ENCODE results near the gene EPHA8. TPM values are rescaled to one million over a fixed set of nuclear protein-coding genes. Genes with fewer than 3 reads are reported as not detected.

EPHA8 gene
- total and polyA plus RNA-seq, 2 of the 13 experiments (the other 11 are each of a cell fraction or from before 2014, with no cell fraction given), result not detected

DNA sequence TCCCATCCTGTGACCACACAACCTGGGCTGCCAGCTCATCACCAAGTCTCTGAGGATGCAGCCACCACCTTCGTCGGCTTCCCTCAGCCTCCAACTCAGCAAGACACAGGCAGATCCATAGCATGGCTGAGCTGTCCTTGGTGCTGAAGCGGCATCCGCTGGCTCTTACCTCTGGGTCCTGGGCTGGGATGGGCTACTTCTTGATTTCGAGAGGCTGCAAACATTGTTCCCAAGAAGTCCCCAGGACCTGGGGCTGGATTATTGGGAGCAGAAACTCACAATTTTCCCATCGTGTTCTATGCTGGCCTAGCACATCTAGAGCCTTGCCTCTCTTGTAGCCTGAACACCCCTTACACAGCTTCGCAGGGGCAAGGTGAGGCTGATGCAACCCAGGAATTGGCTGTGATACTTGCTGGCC lies 48.2 kb downstream of the EPHA8 start (continued):
- TF ChIP-seq, protein P1, sequence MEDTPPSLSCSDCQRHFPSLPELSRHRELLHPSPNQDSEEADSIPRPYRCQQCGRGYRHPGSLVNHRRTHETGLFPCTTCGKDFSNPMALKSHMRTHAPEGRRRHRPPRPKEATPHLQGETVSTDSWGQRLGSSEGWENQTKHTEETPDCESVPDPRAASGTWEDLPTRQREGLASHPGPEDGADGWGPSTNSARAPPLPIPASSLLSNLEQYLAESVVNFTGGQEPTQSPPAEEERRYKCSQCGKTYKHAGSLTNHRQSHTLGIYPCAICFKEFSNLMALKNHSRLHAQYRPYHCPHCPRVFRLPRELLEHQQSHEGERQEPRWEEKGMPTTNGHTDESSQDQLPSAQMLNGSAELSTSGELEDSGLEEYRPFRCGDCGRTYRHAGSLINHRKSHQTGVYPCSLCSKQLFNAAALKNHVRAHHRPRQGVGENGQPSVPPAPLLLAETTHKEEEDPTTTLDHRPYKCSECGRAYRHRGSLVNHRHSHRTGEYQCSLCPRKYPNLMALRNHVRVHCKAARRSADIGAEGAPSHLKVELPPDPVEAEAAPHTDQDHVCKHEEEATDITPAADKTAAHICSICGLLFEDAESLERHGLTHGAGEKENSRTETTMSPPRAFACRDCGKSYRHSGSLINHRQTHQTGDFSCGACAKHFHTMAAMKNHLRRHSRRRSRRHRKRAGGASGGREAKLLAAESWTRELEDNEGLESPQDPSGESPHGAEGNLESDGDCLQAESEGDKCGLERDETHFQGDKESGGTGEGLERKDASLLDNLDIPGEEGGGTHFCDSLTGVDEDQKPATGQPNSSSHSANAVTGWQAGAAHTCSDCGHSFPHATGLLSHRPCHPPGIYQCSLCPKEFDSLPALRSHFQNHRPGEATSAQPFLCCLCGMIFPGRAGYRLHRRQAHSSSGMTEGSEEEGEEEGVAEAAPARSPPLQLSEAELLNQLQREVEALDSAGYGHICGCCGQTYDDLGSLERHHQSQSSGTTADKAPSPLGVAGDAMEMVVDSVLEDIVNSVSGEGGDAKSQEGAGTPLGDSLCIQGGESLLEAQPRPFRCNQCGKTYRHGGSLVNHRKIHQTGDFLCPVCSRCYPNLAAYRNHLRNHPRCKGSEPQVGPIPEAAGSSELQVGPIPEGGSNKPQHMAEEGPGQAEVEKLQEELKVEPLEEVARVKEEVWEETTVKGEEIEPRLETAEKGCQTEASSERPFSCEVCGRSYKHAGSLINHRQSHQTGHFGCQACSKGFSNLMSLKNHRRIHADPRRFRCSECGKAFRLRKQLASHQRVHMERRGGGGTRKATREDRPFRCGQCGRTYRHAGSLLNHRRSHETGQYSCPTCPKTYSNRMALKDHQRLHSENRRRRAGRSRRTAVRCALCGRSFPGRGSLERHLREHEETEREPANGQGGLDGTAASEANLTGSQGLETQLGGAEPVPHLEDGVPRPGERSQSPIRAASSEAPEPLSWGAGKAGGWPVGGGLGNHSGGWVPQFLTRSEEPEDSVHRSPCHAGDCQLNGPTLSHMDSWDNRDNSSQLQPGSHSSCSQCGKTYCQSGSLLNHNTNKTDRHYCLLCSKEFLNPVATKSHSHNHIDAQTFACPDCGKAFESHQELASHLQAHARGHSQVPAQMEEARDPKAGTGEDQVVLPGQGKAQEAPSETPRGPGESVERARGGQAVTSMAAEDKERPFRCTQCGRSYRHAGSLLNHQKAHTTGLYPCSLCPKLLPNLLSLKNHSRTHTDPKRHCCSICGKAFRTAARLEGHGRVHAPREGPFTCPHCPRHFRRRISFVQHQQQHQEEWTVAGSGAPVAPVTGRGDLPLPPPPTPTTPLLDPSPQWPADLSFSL (CRISPR knock-in tag; IDR thresholded peaks at IDR 0.05), result no peak
- TF ChIP-seq DPF2 (CRISPR knock-in tag; IDR thresholded peaks at IDR 0.05; ENCODE audit: borderline replicate concordance, low read depth), result no peak
- TF ChIP-seq, protein P2, sequence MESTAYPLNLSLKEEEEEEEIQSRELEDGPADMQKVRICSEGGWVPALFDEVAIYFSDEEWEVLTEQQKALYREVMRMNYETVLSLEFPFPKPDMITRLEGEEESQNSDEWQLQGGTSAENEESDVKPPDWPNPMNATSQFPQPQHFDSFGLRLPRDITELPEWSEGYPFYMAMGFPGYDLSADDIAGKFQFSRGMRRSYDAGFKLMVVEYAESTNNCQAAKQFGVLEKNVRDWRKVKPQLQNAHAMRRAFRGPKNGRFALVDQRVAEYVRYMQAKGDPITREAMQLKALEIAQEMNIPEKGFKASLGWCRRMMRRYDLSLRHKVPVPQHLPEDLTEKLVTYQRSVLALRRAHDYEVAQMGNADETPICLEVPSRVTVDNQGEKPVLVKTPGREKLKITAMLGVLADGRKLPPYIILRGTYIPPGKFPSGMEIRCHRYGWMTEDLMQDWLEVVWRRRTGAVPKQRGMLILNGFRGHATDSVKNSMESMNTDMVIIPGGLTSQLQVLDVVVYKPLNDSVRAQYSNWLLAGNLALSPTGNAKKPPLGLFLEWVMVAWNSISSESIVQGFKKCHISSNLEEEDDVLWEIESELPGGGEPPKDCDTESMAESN (CRISPR knock-in tag; conservative IDR thresholded peaks at IDR 0.05), result no peak
- TF ChIP-seq ZC3H4 (CRISPR knock-in tag; IDR thresholded peaks at IDR 0.05; ENCODE audit: borderline replicate concordance), result no peak
- no peak for TF ChIP-seq ZNF251 (CRISPR knock-in tag; IDR thresholded peaks at IDR 0.05)
- no peak for TF ChIP-seq RFXANK (CRISPR knock-in tag; IDR thresholded peaks at IDR 0.05)
- TF ChIP-seq, protein P3, sequence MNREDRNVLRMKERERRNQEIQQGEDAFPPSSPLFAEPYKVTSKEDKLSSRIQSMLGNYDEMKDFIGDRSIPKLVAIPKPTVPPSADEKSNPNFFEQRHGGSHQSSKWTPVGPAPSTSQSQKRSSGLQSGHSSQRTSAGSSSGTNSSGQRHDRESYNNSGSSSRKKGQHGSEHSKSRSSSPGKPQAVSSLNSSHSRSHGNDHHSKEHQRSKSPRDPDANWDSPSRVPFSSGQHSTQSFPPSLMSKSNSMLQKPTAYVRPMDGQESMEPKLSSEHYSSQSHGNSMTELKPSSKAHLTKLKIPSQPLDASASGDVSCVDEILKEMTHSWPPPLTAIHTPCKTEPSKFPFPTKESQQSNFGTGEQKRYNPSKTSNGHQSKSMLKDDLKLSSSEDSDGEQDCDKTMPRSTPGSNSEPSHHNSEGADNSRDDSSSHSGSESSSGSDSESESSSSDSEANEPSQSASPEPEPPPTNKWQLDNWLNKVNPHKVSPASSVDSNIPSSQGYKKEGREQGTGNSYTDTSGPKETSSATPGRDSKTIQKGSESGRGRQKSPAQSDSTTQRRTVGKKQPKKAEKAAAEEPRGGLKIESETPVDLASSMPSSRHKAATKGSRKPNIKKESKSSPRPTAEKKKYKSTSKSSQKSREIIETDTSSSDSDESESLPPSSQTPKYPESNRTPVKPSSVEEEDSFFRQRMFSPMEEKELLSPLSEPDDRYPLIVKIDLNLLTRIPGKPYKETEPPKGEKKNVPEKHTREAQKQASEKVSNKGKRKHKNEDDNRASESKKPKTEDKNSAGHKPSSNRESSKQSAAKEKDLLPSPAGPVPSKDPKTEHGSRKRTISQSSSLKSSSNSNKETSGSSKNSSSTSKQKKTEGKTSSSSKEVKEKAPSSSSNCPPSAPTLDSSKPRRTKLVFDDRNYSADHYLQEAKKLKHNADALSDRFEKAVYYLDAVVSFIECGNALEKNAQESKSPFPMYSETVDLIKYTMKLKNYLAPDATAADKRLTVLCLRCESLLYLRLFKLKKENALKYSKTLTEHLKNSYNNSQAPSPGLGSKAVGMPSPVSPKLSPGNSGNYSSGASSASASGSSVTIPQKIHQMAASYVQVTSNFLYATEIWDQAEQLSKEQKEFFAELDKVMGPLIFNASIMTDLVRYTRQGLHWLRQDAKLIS (CRISPR knock-in tag; IDR thresholded peaks at IDR 0.05), result no peak
- TF ChIP-seq ETV6 (CRISPR knock-in tag; conservative IDR thresholded peaks at IDR 0.05), result no peak
- no peak for TF ChIP-seq KDM5B (CRISPR knock-in tag; IDR thresholded peaks at IDR 0.05; ENCODE audit: borderline replicate concordance)
- TF ChIP-seq ZBTB7A (CRISPR knock-in tag; IDR thresholded peaks at IDR 0.05), result no peak
- no peak for TF ChIP-seq ATF1 (CRISPR knock-in tag; IDR thresholded peaks at IDR 0.05)
- TF ChIP-seq DR1 (CRISPR knock-in tag; IDR thresholded peaks at IDR 0.05), result no peak
- TF ChIP-seq ELF4 (CRISPR knock-in tag; IDR thresholded peaks at IDR 0.05; ENCODE audit: borderline replicate concordance), result no peak
- no peak for TF ChIP-seq ZNF816 (CRISPR knock-in tag; IDR thresholded peaks at IDR 0.05; ENCODE audit: borderline replicate concordance)
- TF ChIP-seq ATF7-NPFF (CRISPR knock-in tag; IDR thresholded peaks at IDR 0.05; ENCODE audit: low read depth), result no peak
- no peak for TF ChIP-seq CENPT (CRISPR knock-in tag; IDR thresholded peaks at IDR 0.05; ENCODE audit: low read depth)
- TF ChIP-seq ZNF460 (CRISPR knock-in tag; IDR thresholded peaks at IDR 0.05; ENCODE audit: borderline replicate concordance), result no peak
